ENCODE results near the gene TYMP.

DNA sequence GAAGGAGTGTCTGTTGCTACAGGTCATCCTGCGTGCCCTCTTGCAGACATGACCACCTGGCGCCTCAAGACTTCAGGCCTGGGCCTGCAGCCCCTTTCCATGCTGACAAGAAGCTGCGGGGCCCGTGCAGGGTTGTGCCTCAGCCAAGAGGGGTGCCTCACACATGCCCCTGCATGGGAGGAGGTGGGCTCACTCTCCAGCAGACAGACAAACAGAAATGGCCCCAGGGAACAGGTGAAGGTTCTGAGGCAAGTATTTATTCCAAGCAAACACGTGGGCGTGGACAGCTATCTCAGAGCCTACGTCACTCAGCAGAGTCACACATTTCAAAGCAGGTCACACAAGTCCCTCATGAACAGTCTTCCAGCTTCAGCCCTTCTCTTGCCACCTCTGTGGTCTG lies 38.8 kb upstream of the TYMP start:
- TF ChIP-seq CTCF (IDR thresholded peaks at IDR 0.05) = no peak
- TF ChIP-seq POLR2A (IDR thresholded peaks at IDR 0.05) = no peak

Measured in uterus (tissue), 2 donors.